ENCODE measurements around the gene METTL26.

DNA sequence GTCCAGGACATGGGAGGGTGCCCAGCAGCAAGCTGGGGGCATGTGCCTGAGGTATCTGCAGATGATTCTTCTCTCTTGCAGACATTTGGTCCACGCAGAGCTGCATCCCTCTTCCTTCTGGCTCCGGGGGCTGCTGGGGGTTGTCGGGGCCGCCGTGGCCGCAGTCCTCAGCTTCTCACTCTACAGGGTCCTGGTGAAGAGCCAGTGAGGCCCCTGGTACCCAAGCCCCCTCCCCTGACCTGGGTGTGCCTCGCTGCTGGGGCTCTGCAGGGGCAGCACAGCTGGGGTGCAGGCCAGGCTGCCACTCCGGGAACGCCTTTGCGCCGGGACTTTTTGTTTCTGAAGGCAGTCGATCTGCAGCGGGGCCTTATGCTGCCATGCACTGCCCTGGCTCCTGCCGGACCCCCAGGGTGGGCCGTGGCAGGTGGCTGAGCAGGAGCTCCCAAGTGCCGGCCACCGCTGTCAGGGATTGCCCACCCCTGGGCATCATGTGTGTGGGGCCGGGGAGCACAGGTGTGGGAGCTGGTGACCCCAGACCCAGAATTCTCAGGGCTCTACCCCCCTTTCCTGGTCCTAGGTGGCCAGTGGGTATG, 37.4 kb upstream of the METTL26 start:
- TF ChIP-seq, protein P1, sequence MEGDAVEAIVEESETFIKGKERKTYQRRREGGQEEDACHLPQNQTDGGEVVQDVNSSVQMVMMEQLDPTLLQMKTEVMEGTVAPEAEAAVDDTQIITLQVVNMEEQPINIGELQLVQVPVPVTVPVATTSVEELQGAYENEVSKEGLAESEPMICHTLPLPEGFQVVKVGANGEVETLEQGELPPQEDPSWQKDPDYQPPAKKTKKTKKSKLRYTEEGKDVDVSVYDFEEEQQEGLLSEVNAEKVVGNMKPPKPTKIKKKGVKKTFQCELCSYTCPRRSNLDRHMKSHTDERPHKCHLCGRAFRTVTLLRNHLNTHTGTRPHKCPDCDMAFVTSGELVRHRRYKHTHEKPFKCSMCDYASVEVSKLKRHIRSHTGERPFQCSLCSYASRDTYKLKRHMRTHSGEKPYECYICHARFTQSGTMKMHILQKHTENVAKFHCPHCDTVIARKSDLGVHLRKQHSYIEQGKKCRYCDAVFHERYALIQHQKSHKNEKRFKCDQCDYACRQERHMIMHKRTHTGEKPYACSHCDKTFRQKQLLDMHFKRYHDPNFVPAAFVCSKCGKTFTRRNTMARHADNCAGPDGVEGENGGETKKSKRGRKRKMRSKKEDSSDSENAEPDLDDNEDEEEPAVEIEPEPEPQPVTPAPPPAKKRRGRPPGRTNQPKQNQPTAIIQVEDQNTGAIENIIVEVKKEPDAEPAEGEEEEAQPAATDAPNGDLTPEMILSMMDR (IDR thresholded peaks at IDR 0.05; ENCODE audit: poor library complexity): no peak
- TF ChIP-seq EZH2phosphoT487 (IDR thresholded peaks at IDR 0.05; ENCODE audit: low read depth, severe bottlenecking, unreplicated experiment): no peak
- TF ChIP-seq EZH2 (IDR thresholded peaks at IDR 0.05; ENCODE audit: borderline replicate concordance): no peak
